SU-DHL-6 (cell line): ENCODE measurements around the gene POFUT2.

Experiments used
- H2AFZ ChIP-seq: fragments of 200-600 bp; sonication (generic); 2 replicates; pipeline ENCODE4 v1.6.1; 2014; ENCODE audit warnings: low read depth, mild to moderate bottlenecking, moderate library complexity, mixed read lengths, antibody characterized with exemption, low read length; ENCODE audit not compliant: severe bottlenecking
- H3F3A ChIP-seq: fragments of 200-600 bp; shearing (Covaris generic); 2 replicates; pipeline ENCODE4 v1.6.0; 2016; ENCODE audit warnings: antibody characterized with exemption, mild to moderate bottlenecking; ENCODE audit not compliant: insufficient read depth
- H3K27ac ChIP-seq: fragments of 200-600 bp; sonication (generic); 2 replicates; pipeline ENCODE4 v1.5.1; 2016; ENCODE audit warnings: low read depth, mild to moderate bottlenecking, low read length, moderate library complexity, mixed read lengths
- H3K27me3 ChIP-seq: fragments of 200-600 bp; sonication (generic), shearing (Covaris generic); 2 replicates; pipeline ENCODE4 v1.6.0; 2014; ENCODE audit warnings: mild to moderate bottlenecking, low read length
- H3K36me3 ChIP-seq: fragments of 200-600 bp; sonication (generic); 2 replicates; pipeline ENCODE4 v1.6.1; 2014; ENCODE audit warnings: mild to moderate bottlenecking, low read length, mixed read lengths
- H3K4me2 ChIP-seq: fragments of 300-600, 200-600 bp; shearing (Covaris generic), sonication (generic); 2 replicates; pipeline ENCODE4 v1.6.0; 2014; ENCODE audit warnings: low read length, low read depth, mild to moderate bottlenecking; ENCODE audit not compliant: poor library complexity, severe bottlenecking
- H3K4me3 ChIP-seq: fragments of 200-600 bp; sonication (generic); 2 replicates; pipeline ENCODE4 v1.5.1; 2014; ENCODE audit warnings: antibody characterized with exemption, low read length, mild to moderate bottlenecking, mixed read lengths; ENCODE audit not compliant: insufficient read depth, poor library complexity, severe bottlenecking
- H3K79me2 ChIP-seq: fragments of 200-600 bp; sonication (generic); 2 replicates; pipeline ENCODE4 v1.6.1; 2014; ENCODE audit warnings: mild to moderate bottlenecking, low read length, moderate library complexity; ENCODE audit not compliant: insufficient read depth
- H3K9ac ChIP-seq: fragments of 200-600 bp; sonication (generic); 2 replicates; pipeline ENCODE4 v1.7.0; 2014; ENCODE audit warnings: mild to moderate bottlenecking, low read length
- H3K9me2 ChIP-seq: fragments of 200-600 bp; sonication (generic); replicated peaks from 2 replicates; pipeline ENCODE4 v1.6.1; 2014; ENCODE audit warnings: low read length; ENCODE audit not compliant: insufficient read depth
- H3K9me3 ChIP-seq: fragments of 200-600 bp; sonication (generic); 2 replicates; pipeline ENCODE4 v1.6.1; 2014; ENCODE audit warnings: low read length, mixed read lengths; ENCODE audit not compliant: insufficient read depth
- H4K20me1 ChIP-seq: fragments of 200-600 bp; sonication (generic); 2 replicates; pipeline ENCODE4 v1.6.1; 2014; ENCODE audit warnings: low read depth, mild to moderate bottlenecking, antibody characterized with exemption, low read length, moderate library complexity, mixed read lengths
- EZH2phosphoT487 ChIP-seq: fragments of 200-600 bp; sonication (generic), shearing (Covaris generic); conservative IDR thresholded peaks from 2 replicates; pipeline ENCODE4 v1.6.1; 2018; ENCODE audit warnings: mild to moderate bottlenecking, antibody characterized with exemption, low read length, moderate library complexity, mixed read lengths
- TF ChIP-seq, protein P1 (sequence below): fragments of 200-600 bp; sonication (generic); IDR thresholded peaks from one replicate; pipeline ENCODE4 v1.5.1; 2017; ENCODE audit warnings: antibody characterized with exemption, mild to moderate bottlenecking, low read length, moderate library complexity; ENCODE audit not compliant: insufficient read depth, poor library complexity, severe bottlenecking

The POFUT2 gene

DNA sequence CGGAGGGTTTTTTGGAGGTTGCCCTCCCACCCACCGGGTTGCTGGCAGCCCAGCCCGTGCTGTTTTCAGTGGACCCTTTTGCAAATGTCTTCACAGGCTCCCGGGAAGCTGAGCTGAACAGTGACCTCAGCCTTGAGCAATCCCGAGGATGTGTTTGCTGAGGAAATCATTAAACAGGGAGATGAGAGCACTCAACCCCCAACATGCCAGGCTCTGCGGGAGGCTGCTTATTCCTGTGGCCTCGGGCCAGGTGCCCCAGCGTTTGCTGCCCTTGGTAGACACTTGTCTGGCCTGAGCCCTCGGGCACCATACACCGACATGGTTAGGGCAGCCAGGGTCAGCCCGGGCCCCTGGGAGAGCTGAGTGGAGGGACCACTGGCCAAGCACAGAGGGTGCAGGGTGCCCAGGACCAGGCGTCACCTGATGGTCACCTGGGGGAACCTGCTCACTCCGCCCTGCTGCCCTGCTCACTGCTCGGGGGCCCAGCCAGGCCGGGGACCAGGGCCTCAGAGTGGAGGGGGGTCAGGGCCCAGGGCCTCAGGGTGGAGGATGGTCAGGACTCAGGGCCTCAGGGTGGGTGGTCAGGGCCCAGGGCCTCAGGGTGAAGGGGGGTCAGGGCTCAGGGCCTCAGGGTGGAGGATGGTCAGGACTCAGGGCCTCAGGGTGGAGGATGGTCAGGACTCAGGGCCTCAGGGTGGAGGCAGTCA is 42.5 kb upstream of the POFUT2 start:
- Histone ChIP-seq H3F3A (no peaks in the 10 kb centered on the region), H3K36me3 (no peaks in the 10 kb centered on the region), H3K9ac (no peak overlapping the region), H3K9me3 (no peaks in the 10 kb centered on the region), H3K79me2 (no peaks in the 10 kb centered on the region), H3K4me3 (no peak overlapping the region), H3K9me2 (no peaks in the 10 kb centered on the region), H4K20me1 (no peaks in the 10 kb centered on the region), H3K4me2 (no peak overlapping the region), H3K27me3 (no peaks in the 10 kb centered on the region), H2AFZ (no peak overlapping the region), H3K27ac (no peak overlapping the region)
- TF ChIP-seq, protein P1, sequence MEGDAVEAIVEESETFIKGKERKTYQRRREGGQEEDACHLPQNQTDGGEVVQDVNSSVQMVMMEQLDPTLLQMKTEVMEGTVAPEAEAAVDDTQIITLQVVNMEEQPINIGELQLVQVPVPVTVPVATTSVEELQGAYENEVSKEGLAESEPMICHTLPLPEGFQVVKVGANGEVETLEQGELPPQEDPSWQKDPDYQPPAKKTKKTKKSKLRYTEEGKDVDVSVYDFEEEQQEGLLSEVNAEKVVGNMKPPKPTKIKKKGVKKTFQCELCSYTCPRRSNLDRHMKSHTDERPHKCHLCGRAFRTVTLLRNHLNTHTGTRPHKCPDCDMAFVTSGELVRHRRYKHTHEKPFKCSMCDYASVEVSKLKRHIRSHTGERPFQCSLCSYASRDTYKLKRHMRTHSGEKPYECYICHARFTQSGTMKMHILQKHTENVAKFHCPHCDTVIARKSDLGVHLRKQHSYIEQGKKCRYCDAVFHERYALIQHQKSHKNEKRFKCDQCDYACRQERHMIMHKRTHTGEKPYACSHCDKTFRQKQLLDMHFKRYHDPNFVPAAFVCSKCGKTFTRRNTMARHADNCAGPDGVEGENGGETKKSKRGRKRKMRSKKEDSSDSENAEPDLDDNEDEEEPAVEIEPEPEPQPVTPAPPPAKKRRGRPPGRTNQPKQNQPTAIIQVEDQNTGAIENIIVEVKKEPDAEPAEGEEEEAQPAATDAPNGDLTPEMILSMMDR = no peak
- no peak for TF ChIP-seq EZH2phosphoT487

DNA sequence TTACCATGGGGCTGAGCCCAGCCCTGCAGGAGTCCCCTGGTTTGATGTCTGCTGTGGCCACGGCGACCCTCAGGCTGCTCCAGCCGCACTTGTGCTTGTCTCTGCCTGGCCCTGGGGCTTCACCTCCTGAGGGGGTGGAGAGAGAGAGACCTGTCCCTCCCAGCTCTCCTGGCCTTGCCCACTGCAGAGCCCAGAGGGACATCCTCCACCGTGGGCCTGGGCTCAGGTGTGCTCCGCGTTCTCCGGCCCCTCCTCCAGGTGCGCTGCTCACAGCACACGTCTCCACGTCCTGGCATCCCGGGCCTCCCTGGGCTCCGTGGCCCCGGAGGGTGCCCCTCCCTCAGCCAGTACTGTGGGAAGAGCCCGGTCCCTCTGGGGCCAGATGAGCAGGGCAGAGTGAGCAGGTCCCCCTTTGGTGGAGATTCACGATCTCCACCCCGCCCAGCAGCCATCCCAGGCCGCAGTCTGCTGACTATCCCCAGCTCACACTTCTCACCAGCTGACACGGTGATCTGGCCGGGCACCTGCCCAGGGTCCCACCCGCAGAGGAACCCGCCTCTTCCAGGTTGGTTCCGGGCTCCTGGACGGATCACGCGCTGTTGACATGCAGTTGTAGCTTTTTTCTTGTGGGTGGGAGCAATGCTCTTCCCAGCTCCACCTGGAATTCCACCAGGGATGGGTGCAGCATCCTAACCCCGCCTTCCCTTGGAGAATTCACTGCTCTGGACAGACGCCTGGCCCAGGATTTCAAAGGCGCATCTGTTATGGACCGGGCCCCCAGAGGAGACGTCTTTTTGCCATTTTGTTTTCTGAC is 41.8 kb upstream of the POFUT2 start:
- Histone ChIP-seq H3K9me3 (no peaks in the 10 kb centered on the region), H3K36me3 (no peaks in the 10 kb centered on the region), H3K27ac (no peak overlapping the region), H2AFZ (no peak overlapping the region), H3K27me3 (no peaks in the 10 kb centered on the region), H3K4me2 (no peak overlapping the region), H4K20me1 (no peaks in the 10 kb centered on the region), H3K4me3 (no peak overlapping the region), H3K9ac (no peak overlapping the region), H3K9me2 (no peaks in the 10 kb centered on the region), H3F3A (no peaks in the 10 kb centered on the region), H3K79me2 (no peaks in the 10 kb centered on the region)
- TF ChIP-seq, protein P1 = no peak
- no peak for TF ChIP-seq EZH2phosphoT487

DNA sequence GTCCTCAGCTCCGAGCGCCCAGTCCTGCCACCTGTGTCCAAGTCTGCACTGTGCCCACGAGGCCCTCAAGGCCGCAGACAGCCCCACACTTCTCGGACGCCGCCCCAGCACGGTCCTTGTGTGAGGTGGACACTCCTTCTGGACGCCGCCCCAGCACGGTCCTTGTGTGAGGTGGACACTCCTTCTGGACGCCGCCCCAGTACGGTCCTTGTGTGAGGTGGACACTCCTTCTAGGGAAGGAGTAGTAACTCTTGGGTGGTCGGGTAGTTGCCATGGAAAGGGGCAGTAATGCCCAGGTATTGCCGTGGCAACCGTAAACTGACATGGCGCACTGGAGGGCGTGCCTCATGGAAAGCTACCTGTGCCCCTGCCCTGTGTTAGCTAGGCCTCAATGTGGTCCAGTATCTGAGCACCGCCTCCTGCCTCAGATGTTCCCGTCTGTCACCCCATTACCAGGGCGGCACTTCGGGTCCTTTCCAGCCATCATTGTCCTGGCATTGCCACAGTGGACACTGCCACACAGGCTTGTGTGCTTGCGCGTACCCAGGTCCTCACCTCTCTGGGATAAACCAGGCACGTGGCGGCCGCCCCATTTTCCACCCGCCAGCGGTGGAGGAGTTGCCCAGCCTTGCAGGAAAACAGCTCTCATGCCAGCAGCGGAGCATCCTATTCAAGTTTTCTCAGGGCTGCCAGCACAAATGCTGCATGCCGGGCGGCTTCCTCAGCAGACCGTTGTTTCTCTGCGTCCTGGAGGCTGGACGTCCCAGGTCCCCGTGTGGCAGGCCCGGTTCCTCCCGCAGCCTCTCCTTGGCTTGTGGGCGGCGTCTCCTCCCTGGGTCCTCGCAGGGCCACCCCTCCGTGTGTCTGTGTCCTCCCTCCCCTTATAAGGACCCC is 40.8 kb upstream of the POFUT2 start:
- no peaks in the 10 kb centered on the region for H3K36me3 ChIP-seq
- no peaks in the 10 kb centered on the region for H3K27me3 ChIP-seq
- no peaks in the 10 kb centered on the region for H4K20me1 ChIP-seq
- H2AFZ ChIP-seq = no peak overlapping the region
- no peaks in the 10 kb centered on the region for H3K9me3 ChIP-seq
- H3F3A ChIP-seq = no peaks in the 10 kb centered on the region
- no peaks in the 10 kb centered on the region for H3K9me2 ChIP-seq
- no peak overlapping the region for H3K27ac ChIP-seq
- H3K4me2 ChIP-seq = no peak overlapping the region
- H3K79me2 ChIP-seq = no peaks in the 10 kb centered on the region
- TF ChIP-seq, protein P1 = no peak
- TF ChIP-seq EZH2phosphoT487 = no peak
- H3K4me3 ChIP-seq = no peak overlapping the region
- no peak overlapping the region for H3K9ac ChIP-seq
